NCI-H2081 (cell line): ENCODE results near the gene ZDHHC24.

Source experiments
- DNase-seq, 2 experiments: peaks; one replicate each; lab custom pipeline; 2025; lab: John Stamatoyannopoulos, UW

ZDHHC24 gene

GRCh38 chr11:66564984-66565383, 19.1 kb upstream of the ZDHHC24 start:
- DNase-seq, result no peak

GRCh38 chr11:66564538-66564937, 18.7 kb upstream of the ZDHHC24 start:
- no peak for DNase-seq

GRCh38 chr11:66563832-66564231, 18.0 kb upstream of the ZDHHC24 start:
- no peak for DNase-seq

- no peak for DNase-seq
These were observed 17.2 kb upstream of the ZDHHC24 start for GRCh38 chr11:66562907-66563583.

DNA sequence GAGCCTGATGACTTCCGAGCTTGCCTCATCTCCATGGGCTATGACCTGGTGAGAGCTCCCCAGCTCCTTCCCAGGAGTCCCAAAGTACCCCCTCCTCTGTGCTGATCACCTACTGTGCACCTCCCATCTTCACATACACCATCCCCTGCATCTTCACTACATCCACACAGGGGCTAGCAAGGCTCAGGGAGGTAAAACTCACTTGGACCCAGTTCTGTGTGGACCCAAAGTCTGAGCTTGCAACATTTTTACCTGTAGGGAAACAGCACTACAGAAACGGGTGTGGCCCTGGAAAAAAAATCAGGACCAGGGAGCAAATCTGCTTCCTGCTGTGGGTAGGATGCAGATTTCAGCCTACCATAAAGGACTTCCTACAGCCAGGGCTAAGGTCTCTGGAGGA, 16.4 kb upstream of the ZDHHC24 start:
- DNase-seq, result no peak

- DNase-seq, result no peak
These were observed 16.1 kb upstream of the ZDHHC24 start for GRCh38 chr11:66561975-66562248.

DNA sequence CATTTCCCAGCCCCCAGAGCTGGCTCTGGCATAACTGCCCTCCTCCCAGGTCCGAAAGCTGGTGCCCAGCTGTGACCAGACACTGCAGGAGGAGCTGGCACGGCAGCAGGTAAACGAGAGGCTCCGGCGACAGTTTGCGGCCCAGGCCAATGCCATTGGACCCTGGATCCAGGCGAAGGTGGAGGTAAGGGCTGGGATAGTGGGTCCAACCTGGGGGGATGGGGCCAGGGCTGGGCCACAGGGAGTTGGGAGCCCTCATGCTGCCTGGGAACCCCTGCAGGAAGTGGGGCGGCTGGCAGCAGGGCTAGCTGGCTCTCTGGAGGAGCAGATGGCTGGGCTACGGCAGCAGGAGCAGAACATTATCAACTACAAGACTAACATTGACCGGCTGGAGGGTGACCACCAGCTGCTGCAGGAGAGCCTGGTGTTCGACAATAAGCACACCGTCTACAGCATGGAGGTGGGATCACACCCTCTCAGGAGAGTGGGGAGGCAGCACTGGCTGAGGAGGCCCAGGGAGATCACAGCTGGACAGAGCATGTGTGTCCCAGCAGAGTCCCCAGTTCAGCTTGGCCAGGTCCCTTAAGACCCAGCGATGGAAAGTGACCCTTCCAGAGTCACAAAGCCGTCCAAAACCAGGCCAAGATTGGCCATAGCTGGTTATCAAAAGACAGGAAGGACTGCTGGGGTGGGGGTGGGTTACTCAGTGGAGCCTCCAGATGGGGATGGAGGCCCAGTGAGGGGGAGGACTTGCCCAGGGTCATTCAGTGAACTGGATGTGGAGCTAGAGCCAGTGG, 15.5 kb upstream of the ZDHHC24 start:
- DNase-seq, result no peak

DNA sequence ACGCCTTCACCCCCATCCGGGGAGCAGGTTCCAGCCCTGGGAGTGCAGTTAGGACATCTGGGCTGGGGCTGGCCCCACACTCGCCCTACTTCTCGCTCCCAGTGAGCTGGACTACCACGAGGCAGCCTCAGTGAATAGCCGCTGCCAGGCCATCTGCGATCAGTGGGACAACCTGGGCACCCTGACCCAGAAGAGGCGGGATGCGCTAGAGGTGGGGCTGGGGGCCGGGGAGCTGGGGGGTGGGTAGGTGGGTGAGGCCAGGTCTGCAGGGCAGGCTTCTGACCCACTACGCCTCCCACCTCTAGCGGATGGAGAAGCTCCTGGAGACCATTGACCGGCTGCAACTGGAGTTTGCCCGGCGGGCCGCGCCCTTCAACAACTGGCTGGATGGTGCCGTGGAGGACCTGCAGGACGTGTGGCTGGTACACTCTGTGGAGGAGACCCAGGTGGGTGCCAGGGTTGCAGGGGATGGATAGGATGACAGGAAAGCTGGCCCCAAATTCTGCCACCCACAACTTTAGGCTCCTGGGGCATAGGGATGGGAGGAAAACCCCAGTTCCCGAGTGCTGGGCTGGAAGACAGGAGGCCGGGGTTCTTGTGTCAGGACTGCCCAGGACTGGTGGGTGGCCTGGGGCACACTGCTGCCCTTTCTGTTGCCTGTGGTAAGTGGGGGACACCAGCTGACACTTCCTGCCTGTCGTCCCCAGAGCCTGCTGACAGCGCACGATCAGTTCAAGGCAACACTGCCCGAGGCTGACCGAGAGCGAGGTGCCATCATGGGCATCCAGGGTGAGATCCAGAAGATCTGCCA, 14.2 kb upstream of the ZDHHC24 start:
- no peak for DNase-seq

GRCh38 chr11:66559142-66559865, 13.5 kb upstream of the ZDHHC24 start:
- DNase-seq, result no peak

GRCh38 chr11:66557733-66558326, 12.0 kb upstream of the ZDHHC24 start:
- DNase-seq, result no peak

DNA sequence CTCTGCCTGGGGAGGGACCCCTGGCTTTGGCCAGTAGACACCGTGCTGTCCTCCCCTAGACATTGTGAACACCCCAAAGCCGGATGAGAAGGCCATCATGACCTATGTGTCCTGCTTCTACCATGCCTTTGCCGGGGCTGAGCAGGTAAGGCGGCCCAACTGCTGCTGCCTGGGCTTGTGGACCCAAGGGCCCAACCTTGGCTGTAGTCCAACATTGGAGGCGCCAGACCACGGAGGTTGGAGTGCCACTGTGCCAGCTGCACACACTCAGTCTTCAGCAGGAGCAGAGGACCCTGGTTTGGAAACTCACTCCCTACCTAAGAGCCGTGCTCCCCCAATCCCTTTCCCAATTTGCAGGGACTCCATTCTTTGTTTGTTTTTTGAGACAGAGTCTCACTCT, 10.2 kb upstream of the ZDHHC24 start:
- no peak for DNase-seq

GRCh38 chr11:66555416-66555815, 9.6 kb upstream of the ZDHHC24 start:
- DNase-seq, result no peak

GRCh38 chr11:66554602-66555001, 8.8 kb upstream of the ZDHHC24 start:
- no peak for DNase-seq

- no peak for DNase-seq
These were observed 5.0 kb upstream of the ZDHHC24 start for GRCh38 chr11:66550887-66551286.

DNA sequence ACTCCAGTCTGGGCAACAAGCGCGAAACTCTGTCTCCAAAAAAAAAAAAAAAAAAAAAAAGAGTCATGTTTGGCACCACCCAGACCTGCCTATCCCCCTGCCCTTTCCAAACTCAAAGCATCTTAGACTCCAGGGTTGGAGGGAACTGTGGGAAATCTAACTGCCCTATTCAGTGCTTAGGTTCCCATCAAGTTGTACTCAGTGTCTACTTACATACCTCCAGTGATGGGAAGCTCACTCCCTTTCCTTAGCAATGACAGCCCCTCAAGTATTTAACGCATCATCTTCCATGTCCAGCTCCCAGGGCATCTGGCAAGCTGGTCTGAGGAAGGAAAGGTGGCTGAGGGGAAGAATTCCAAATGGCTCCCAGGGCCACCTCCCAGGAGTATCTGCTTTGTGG, 3.8 kb upstream of the ZDHHC24 start:
- DNase-seq, result no peak

DNA sequence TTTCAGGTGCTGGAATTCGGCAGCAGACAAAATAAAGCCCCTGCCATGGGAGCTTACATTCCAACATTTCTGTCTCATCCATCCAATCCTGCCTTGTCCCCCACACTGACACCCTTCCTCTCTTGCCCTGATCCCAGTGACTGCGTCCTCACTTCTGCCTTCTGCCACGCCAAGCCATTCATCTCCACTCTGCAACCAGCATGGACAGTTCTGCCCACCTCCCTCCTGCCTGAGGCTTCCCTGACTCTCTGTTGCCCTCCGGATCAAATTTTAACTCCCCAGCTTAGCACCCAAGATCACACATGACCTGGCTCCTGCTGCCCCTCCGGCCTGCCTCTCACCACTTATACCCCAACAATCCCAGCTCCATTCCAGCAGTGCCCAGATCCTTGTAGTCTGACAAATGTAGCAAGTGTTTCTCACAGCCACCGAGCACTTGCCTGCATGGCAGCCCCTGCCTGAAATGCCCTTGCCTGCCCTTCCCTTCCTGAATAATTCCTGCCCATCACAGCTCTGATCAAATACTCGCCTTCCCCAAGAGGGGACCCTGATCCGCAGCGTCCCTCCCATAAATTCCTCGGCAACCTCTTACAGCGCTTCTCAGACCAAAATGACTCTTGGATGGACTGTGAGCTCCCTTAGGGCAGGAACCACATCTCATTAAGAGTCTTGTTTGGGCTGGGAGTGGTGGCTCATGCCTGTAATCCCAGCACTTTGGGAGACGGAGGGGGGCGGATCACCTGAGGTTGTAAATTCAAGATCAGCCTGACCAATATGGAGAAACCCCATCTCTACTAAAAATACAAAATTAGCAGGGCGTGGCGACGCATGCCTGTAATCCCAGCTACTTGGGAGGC, 3.2 kb upstream of the ZDHHC24 start:
- no peak for DNase-seq

- DNase-seq, result no peak
These were observed 2.2 kb upstream of the ZDHHC24 start for GRCh38 chr11:66548041-66548440.

DNA sequence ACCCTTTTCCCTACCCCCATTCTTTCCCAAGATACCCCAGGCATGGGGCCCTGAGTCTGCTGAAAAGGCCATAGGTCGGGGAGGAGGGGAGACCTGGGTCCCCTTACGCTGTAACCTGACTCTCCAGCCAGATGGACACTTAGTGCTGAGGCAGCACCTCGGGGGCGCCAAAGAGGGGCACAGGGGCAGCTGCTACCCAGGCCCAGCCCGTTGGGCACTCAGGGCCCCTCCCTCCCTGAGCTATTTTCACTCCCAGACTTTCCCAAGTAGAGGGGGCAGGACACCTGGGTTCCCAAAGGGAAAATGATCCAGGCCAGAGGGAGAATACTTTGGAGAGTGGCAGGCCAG, 1.8 kb upstream of the ZDHHC24 start:
- no peak for DNase-seq

GRCh38 chr11:66546966-66547661, 1.3 kb upstream of the ZDHHC24 start:
- no peak for DNase-seq

GRCh38 chr11:66546368-66546965, 619 bp upstream of the ZDHHC24 start, which contains the start of gene ACTN3:
Gene ACTN3, plus strand, starts transcription at chr11:66546903. Its CDS starts 35 bp downstream, at chr11:66546938.
- no peak for DNase-seq
